Liver (tissue), 9 donors: ENCODE results near the gene CDH6. TPM values are rescaled to one million over a fixed set of nuclear protein-coding genes. Genes with fewer than 3 reads are reported as not detected.

ENCODE experiments used
- DNase-seq: peaks from one replicate; pipeline ENCODE4 v3.0.0-alpha.2; 2017; ENCODE audit warnings: low spot score
- H3K27ac ChIP-seq, 2 donors: one replicate each; pipeline ENCODE4 v1.7.0; 2013; ENCODE audit warnings: inconsistent platforms in 2 of 2, low read length in 2 of 2, control low read depth in 1 of 2, low read depth in 1 of 2, mild to moderate bottlenecking in 1 of 2
- H3K27me3 ChIP-seq, 4 donors: one replicate each; pipeline versions ENCODE4 v1.6.1 to v1.7.0; 2013; ENCODE audit warnings: low read length in 3 of 4, inconsistent platforms in 1 of 4, mild to moderate bottlenecking in 1 of 4, moderate library complexity in 1 of 4; ENCODE audit not compliant: control insufficient read depth in 4 of 4, insufficient read depth in 4 of 4
- H3K36me3 ChIP-seq, 4 donors: one replicate each; pipeline versions ENCODE4 v1.6.1 to v1.7.0; 2013; ENCODE audit warnings: low read length in 3 of 4, mild to moderate bottlenecking in 3 of 4, low read depth in 1 of 4, moderate library complexity in 1 of 4; ENCODE audit not compliant: control insufficient read depth in 4 of 4, insufficient read depth in 3 of 4
- H3K4me1 ChIP-seq, 4 donors: one replicate each; pipeline versions ENCODE4 v1.6.1 to v1.7.0; 2013; ENCODE audit warnings: low read length in 3 of 4, mild to moderate bottlenecking in 3 of 4, moderate library complexity in 1 of 4; ENCODE audit not compliant: control insufficient read depth in 4 of 4, insufficient read depth in 4 of 4
- H3K4me3 ChIP-seq, 3 donors: one replicate each; pipeline versions ENCODE4 v1.6.1 to v1.7.0; 2013; ENCODE audit warnings: low read length in 3 of 3, control low read depth in 1 of 3, low read depth in 1 of 3, mild to moderate bottlenecking in 1 of 3
- H3K9ac ChIP-seq, 2 donors: one replicate each; pipeline ENCODE4 v1.7.0; 2013; ENCODE audit warnings: low read length in 2 of 2, mild to moderate bottlenecking in 2 of 2, moderate library complexity in 2 of 2, control low read depth in 1 of 2, low read depth in 1 of 2
- H3K9me3 ChIP-seq, 4 donors: one replicate each; pipeline versions ENCODE4 v1.6.1 to v1.7.0; 2013; ENCODE audit warnings: low read length in 3 of 4; ENCODE audit not compliant: control insufficient read depth in 4 of 4
- CTCF ChIP-seq: fragments of 150-350 bp; IDR thresholded peaks from 2 replicates; pipeline ENCODE4 v1.5.1; 2017; ENCODE audit warnings: improper control_type of control experiment, low read depth, low read length; ENCODE audit not compliant: missing input control
- EGR1 ChIP-seq, 2 donors: IDR thresholded peaks; 2 replicates each; pipeline ENCODE4 v1.6.1; 2016 to 2018; ENCODE audit warnings: antibody characterized with exemption in 2 of 2, low read depth in 2 of 2
- FOXA1 ChIP-seq: IDR thresholded peaks from 2 replicates; pipeline ENCODE4 v1.6.1; 2016; ENCODE audit warnings: antibody characterized with exemption
- FOXA2 ChIP-seq: IDR thresholded peaks from 2 replicates; pipeline ENCODE4 v1.6.1; 2016; ENCODE audit warnings: antibody characterized with exemption
- GABPA ChIP-seq, 2 donors: IDR thresholded peaks in 1 of 2; conservative IDR thresholded peaks in 1 of 2; 2 replicates each; pipeline ENCODE4 v1.6.1; 2016; ENCODE audit warnings: antibody characterized with exemption in 2 of 2, mild to moderate bottlenecking in 1 of 2, moderate library complexity in 1 of 2
- HNF4A ChIP-seq, 2 donors: conservative IDR thresholded peaks; 2 replicates each; pipeline ENCODE4 v1.6.1; 2016; ENCODE audit warnings: antibody characterized with exemption in 2 of 2, mild to moderate bottlenecking in 2 of 2
- HNF4G ChIP-seq: IDR thresholded peaks from 2 replicates; pipeline ENCODE4 v1.6.1; 2016; ENCODE audit warnings: antibody characterized with exemption
- JUND ChIP-seq, 2 donors: IDR thresholded peaks; 2 replicates each; pipeline ENCODE4 v1.6.1; 2016; ENCODE audit warnings: antibody characterized with exemption in 2 of 2
- MAX ChIP-seq: IDR thresholded peaks from 2 replicates; pipeline ENCODE4 v1.6.1; 2016; ENCODE audit warnings: antibody characterized with exemption
- NR2F2 ChIP-seq: IDR thresholded peaks from 2 replicates; pipeline ENCODE4 v1.6.1; 2016; ENCODE audit warnings: antibody characterized with exemption
- RAD21 ChIP-seq, 2 donors: IDR thresholded peaks; 2 replicates each; pipeline ENCODE4 v1.6.1; 2016; ENCODE audit warnings: antibody characterized with exemption in 2 of 2, mild to moderate bottlenecking in 2 of 2
- RXRA ChIP-seq, 2 donors: IDR thresholded peaks; 2 replicates each; pipeline ENCODE4 v1.6.1; 2017 to 2018; ENCODE audit warnings: antibody characterized with exemption in 2 of 2, mild to moderate bottlenecking in 1 of 2
- SP1 ChIP-seq: IDR thresholded peaks from 2 replicates; pipeline ENCODE4 v1.6.1; 2018; ENCODE audit warnings: antibody characterized with exemption, mild to moderate bottlenecking
- TAF1 ChIP-seq: conservative IDR thresholded peaks from 2 replicates; pipeline ENCODE4 v1.6.1; 2016; ENCODE audit warnings: antibody characterized with exemption, mild to moderate bottlenecking
- YY1 ChIP-seq: IDR thresholded peaks from 2 replicates; pipeline ENCODE4 v1.6.1; 2016; ENCODE audit warnings: antibody characterized with exemption, mild to moderate bottlenecking
- WGBS: extraction: QIAGEN DNeasy Blood & Tissue Kit; methylation state at CpG from one replicate; pipeline ENCODE4 v1.1.7; 2013; 5-methylcytosine and 5-hydroxymethylcytosine counted together
- polyA plus RNA-seq, 2 donors: library from polyadenylated mRNA; stranded (reverse) in 1 of 2; unstranded in 1 of 2; fragments of 200-250 nt in 1 of 2; fragments of >200 nt in 1 of 2; fragmentation: Nextera tagmentation in 1 of 2; extraction: Ambion mirVana in 1 of 2; gene quantifications; one replicate each; pipeline versions ENCODE4 v1.2.1 to v1.2.3, GENCODE V29; 2013 to 2015
- total RNA-seq, 2 donors: library from RNA; depleted of rRNA; stranded (reverse); fragments of >200 nt; gene quantifications; one replicate each; pipeline ENCODE4 v1.2.3, GENCODE V29; 2014
- TF ChIP-seq, protein P1 (sequence below): IDR thresholded peaks from 2 replicates; pipeline ENCODE4 v1.6.1; 2016; ENCODE audit warnings: antibody characterized with exemption
- TF ChIP-seq, protein P2 (sequence below): IDR thresholded peaks from 2 replicates; pipeline ENCODE4 v1.6.1; 2016; ENCODE audit warnings: antibody characterized with exemption, mild to moderate bottlenecking
- donor health status: healthy.
- donor health status: healthy.
- donor health status: healthy.
- donor health status: healthy.
- donor health status: healthy.

The CDH6 gene
- total and polyA plus RNA-seq, 4 donors: 0.18 to 3.7 (median 0.84) TPM

GRCh38 chr5:31346896-31347551 lies 153.5 kb downstream of the CDH6 start:
- Histone ChIP-seq H3K9me3 (no peaks in the 10 kb centered on the region), H3K9ac (no peak overlapping the region), H3K4me1 (no peaks in the 10 kb centered on the region), H3K36me3 (no peaks in the 10 kb centered on the region), H3K4me3 (no peak overlapping the region), H3K27me3 (peaks cover 0 to under 1% (median 0%) of the 10 kb centered on the region in 4 donors), H3K27ac (no peak overlapping the region)
- TF ChIP-seq HNF4G: no peak
- TF ChIP-seq, protein P1, sequence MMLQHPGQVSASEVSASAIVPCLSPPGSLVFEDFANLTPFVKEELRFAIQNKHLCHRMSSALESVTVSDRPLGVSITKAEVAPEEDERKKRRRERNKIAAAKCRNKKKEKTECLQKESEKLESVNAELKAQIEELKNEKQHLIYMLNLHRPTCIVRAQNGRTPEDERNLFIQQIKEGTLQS: no peak
- WGBS: 47% methylated on average over 3 of the region's 3 CpGs
- DNase-seq: no peak

DNA sequence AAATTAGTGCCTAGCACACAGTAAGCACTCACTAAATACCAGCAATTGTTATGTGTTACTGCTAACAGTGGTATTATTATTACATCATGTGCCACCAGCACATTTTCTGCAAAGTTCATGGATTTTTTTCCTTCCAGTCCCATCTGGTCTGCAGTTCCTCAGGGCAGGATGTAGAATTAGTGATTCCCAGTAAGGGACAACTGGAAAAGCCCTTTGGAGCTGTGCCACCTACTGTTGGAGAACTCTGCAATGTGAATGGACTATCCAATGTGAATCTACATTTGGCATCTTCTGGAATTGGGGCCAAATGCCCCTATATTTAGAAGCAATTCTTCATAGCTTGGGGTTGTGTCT lies 154.0 kb downstream of the CDH6 start:
- no peak overlapping the region for H3K4me3 ChIP-seq
- H3K27me3 ChIP-seq: no peaks in the 10 kb centered on the region
- TF ChIP-seq MAX (no peak), FOXA1 (no peak), CTCF (no peak), YY1 (no peak), HNF4G (no peak), RAD21 (IDR thresholded peaks at IDR 0.05) (no peak), TAF1 (no peak), JUND (IDR thresholded peaks at IDR 0.05) (no peak), NR2F2 (no peak), EGR1 (IDR thresholded peaks at IDR 0.05; ENCODE audit: low read depth in 2 of 2) (no peak), HNF4A (conservative IDR thresholded peaks at IDR 0.05) (no peak), RXRA (IDR thresholded peaks at IDR 0.05) (no peak), SP1 (no peak), FOXA2 (no peak), GABPA (IDR thresholded peaks at IDR 0.05 in 1 of 2, conservative IDR thresholded peaks at IDR 0.05 in 1 of 2) (no peak)
- TF ChIP-seq, protein P2, sequence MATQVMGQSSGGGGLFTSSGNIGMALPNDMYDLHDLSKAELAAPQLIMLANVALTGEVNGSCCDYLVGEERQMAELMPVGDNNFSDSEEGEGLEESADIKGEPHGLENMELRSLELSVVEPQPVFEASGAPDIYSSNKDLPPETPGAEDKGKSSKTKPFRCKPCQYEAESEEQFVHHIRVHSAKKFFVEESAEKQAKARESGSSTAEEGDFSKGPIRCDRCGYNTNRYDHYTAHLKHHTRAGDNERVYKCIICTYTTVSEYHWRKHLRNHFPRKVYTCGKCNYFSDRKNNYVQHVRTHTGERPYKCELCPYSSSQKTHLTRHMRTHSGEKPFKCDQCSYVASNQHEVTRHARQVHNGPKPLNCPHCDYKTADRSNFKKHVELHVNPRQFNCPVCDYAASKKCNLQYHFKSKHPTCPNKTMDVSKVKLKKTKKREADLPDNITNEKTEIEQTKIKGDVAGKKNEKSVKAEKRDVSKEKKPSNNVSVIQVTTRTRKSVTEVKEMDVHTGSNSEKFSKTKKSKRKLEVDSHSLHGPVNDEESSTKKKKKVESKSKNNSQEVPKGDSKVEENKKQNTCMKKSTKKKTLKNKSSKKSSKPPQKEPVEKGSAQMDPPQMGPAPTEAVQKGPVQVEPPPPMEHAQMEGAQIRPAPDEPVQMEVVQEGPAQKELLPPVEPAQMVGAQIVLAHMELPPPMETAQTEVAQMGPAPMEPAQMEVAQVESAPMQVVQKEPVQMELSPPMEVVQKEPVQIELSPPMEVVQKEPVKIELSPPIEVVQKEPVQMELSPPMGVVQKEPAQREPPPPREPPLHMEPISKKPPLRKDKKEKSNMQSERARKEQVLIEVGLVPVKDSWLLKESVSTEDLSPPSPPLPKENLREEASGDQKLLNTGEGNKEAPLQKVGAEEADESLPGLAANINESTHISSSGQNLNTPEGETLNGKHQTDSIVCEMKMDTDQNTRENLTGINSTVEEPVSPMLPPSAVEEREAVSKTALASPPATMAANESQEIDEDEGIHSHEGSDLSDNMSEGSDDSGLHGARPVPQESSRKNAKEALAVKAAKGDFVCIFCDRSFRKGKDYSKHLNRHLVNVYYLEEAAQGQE: no peak
- TF ChIP-seq, protein P1: no peak
- H3K9me3 ChIP-seq: no peaks in the 10 kb centered on the region
- H3K27ac ChIP-seq: no peak overlapping the region
- no peaks in the 10 kb centered on the region for H3K4me1 ChIP-seq
- no peak overlapping the region for H3K9ac ChIP-seq
- H3K36me3 ChIP-seq: no peaks in the 10 kb centered on the region
- no peak for DNase-seq
